SK-N-SH treated with all-trans-retinoic acid at 6 μM for 48 hours (cell line): ENCODE data around the gene MBD3L1.

Experiments
- CREB5 ChIP-seq: fragments of 250-450 bp; sonication (Bioruptor Pico); IDR thresholded peaks from 2 replicates; pipeline ENCODE4 v1.5.1; 2020; ENCODE audit warnings: low read depth, mild to moderate bottlenecking, moderate library complexity
- PATZ1 ChIP-seq: fragments of 250-450 bp; sonication (Bioruptor Pico); IDR thresholded peaks from 2 replicates; pipeline ENCODE4 v1.8.0; 2020; ENCODE audit warnings: mild to moderate bottlenecking, moderate library complexity, borderline replicate concordance
- POU6F1 ChIP-seq: fragments of 250-450 bp; sonication (Bioruptor Pico); IDR thresholded peaks from 2 replicates; pipeline ENCODE4 v1.8.0; 2021; ENCODE audit warnings: low read depth, mild to moderate bottlenecking, moderate library complexity, borderline replicate concordance
- RARB ChIP-seq: fragments of 250-450 bp; sonication (Bioruptor Pico); IDR thresholded peaks from 2 replicates; pipeline ENCODE4 v1.8.0; 2021; ENCODE audit warnings: mild to moderate bottlenecking, moderate library complexity
- TSHZ2 ChIP-seq: fragments of 250-450 bp; sonication (Bioruptor Pico); IDR thresholded peaks from 2 replicates; pipeline ENCODE4 v1.5.0; 2020; ENCODE audit warnings: mild to moderate bottlenecking, moderate library complexity
- ZFP3 ChIP-seq: fragments of 250-450 bp; sonication (Bioruptor Pico); IDR thresholded peaks from 2 replicates; pipeline ENCODE4 v1.5.0; 2020; ENCODE audit warnings: mild to moderate bottlenecking, moderate library complexity
- ZFP30 ChIP-seq: fragments of 450-650 bp; formaldehyde crosslinking; IDR thresholded peaks from 2 replicates; pipeline ENCODE4 v1.5.0; 2022; ENCODE audit warnings: mild to moderate bottlenecking, moderate library complexity
- ZNF8 ChIP-seq: fragments of 450-650 bp; formaldehyde crosslinking; IDR thresholded peaks from 2 replicates; pipeline ENCODE4 v1.5.0; 2020; ENCODE audit warnings: mild to moderate bottlenecking, moderate library complexity

- TF ChIP-seq ZNF8: no peak
- no peak for TF ChIP-seq RARB (CRISPR knock-in tag)
- no peak for TF ChIP-seq PATZ1
- no peak for TF ChIP-seq POU6F1 (CRISPR knock-in tag)
- TF ChIP-seq ZFP30 (CRISPR knock-in tag): no peak
- TF ChIP-seq CREB5 (CRISPR knock-in tag): no peak
- no peak for TF ChIP-seq ZFP3 (CRISPR knock-in tag)
- no peak for TF ChIP-seq TSHZ2 (CRISPR knock-in tag)
These were observed 26.1 kb downstream of the MBD3L1 start for GRCh38 chr19:8858260-8858659.
